Subcutaneous adipose tissue (tissue), 4 donors: Measurements from ENCODE around the gene IQCB1. TPM values are rescaled to one million over a fixed set of nuclear protein-coding genes. Genes with fewer than 3 reads are reported as not detected.

Experiments used
- total RNA-seq, 4 donors: library from RNA; depleted of rRNA; stranded (reverse); fragments of >200 nt; gene quantifications; one replicate each; pipeline ENCODE4 v1.1.0, GENCODE V29; 2016
- TF ChIP-seq, protein P1 (sequence below): fragments of 450-650 bp; IDR thresholded peaks from one replicate; pipeline ENCODE4 v1.5.1; 2016; ENCODE audit warnings: low read depth, mild to moderate bottlenecking, control low read depth, antibody characterized with exemption, moderate library complexity

IQCB1 gene
- total RNA-seq, 4 donors from 2014 or later: 9.4 to 23.0 (median 17.5) TPM

DNA sequence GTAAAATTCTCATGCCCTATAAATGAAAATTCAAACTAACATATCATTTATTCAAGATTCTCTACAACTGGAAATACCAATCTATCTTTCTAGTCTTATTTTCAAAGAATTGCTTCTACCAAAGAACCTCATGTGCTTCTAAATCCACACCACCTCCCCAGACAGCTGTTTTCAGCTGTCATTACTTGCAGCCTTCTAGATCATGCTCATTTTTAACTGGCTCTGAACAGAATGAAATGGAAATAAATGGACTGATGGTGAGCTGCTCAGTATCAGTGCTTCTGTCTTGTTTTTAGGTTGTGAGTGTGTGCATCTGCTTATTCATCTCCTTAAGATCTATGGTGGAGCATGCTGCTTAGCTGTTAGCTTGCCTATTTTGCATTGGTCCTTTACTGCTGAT lies 114.7 kb downstream of the IQCB1 start:
- TF ChIP-seq, protein P1, sequence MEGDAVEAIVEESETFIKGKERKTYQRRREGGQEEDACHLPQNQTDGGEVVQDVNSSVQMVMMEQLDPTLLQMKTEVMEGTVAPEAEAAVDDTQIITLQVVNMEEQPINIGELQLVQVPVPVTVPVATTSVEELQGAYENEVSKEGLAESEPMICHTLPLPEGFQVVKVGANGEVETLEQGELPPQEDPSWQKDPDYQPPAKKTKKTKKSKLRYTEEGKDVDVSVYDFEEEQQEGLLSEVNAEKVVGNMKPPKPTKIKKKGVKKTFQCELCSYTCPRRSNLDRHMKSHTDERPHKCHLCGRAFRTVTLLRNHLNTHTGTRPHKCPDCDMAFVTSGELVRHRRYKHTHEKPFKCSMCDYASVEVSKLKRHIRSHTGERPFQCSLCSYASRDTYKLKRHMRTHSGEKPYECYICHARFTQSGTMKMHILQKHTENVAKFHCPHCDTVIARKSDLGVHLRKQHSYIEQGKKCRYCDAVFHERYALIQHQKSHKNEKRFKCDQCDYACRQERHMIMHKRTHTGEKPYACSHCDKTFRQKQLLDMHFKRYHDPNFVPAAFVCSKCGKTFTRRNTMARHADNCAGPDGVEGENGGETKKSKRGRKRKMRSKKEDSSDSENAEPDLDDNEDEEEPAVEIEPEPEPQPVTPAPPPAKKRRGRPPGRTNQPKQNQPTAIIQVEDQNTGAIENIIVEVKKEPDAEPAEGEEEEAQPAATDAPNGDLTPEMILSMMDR: no peak

Other genes with a start within 250 kb of the IQCB1 start
- under 1 TPM in 2 of 4 donors, not detected in 2; 0.16 to 0.19 TPM for gene FBXO40, start 241.7 kb downstream of the IQCB1 start, total RNA-seq
- 100 to 1,000 TPM in 2 of 4 donors, 10 to 100 TPM in 2; 84.6 to 211 (median 129) TPM for gene HCLS1, start 174.2 kb downstream of the IQCB1 start, total RNA-seq
- gene GOLGB1, start 85.3 kb downstream of the IQCB1 start, total RNA-seq: 10 to 100 TPM; 69.2 to 91.7 (median 86.4) TPM
- gene EAF2, start 149 bp upstream of the IQCB1 start, total RNA-seq: 10 to 100 TPM in 2 of 4 donors, 1 to 10 TPM in 2; 9.2 to 14.6 (median 10.0) TPM
- 1 to 10 TPM; 1.3 to 3.7 (median 2.1) TPM for gene SLC15A2, start 59.3 kb upstream of the IQCB1 start, total RNA-seq
- under 1 TPM in 1 of 4 donors, not detected in 3; 0.17 TPM for gene ILDR1, start 187.2 kb upstream of the IQCB1 start, total RNA-seq
- 10 to 100 TPM in 3 of 4 donors, 1 to 10 TPM in 1; 7.0 to 61.4 (median 11.8) TPM for gene CD86, start 220.3 kb upstream of the IQCB1 start, total RNA-seq